SU-DHL-6 (cell line): ENCODE measurements around the gene ZNHIT1.

Experiments
- EZH2phosphoT487 ChIP-seq: fragments of 200-600 bp; sonication (generic), shearing (Covaris generic); conservative IDR thresholded peaks from 2 replicates; pipeline ENCODE4 v1.6.1; 2018; ENCODE audit warnings: mild to moderate bottlenecking, antibody characterized with exemption, low read length, moderate library complexity, mixed read lengths
- TF ChIP-seq, protein P1 (sequence below): fragments of 200-600 bp; sonication (generic); IDR thresholded peaks from one replicate; pipeline ENCODE4 v1.5.1; 2017; ENCODE audit warnings: antibody characterized with exemption, mild to moderate bottlenecking, low read length, moderate library complexity; ENCODE audit not compliant: insufficient read depth, poor library complexity, severe bottlenecking

DNA sequence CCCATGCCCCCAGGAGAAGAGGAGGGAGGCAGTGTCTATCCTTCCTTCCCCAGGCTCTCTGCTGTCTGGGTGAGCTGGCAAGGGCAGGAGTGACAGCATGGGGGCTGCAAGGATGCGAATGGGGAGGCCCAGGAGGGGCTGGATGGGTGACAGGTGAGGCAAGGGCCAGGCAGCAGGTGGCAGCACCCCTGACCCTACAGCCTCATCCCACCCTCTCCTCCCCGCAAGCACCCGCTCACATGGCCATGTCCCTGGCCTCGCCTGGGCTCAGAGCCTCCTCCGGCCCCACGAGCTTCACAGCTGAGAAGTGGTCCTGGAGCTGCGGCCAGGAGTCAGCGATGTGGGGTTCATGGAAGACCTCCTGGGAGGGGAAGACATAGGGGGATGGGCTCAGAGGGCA, 6.0 kb upstream of the ZNHIT1 start:
- TF ChIP-seq, protein P1, sequence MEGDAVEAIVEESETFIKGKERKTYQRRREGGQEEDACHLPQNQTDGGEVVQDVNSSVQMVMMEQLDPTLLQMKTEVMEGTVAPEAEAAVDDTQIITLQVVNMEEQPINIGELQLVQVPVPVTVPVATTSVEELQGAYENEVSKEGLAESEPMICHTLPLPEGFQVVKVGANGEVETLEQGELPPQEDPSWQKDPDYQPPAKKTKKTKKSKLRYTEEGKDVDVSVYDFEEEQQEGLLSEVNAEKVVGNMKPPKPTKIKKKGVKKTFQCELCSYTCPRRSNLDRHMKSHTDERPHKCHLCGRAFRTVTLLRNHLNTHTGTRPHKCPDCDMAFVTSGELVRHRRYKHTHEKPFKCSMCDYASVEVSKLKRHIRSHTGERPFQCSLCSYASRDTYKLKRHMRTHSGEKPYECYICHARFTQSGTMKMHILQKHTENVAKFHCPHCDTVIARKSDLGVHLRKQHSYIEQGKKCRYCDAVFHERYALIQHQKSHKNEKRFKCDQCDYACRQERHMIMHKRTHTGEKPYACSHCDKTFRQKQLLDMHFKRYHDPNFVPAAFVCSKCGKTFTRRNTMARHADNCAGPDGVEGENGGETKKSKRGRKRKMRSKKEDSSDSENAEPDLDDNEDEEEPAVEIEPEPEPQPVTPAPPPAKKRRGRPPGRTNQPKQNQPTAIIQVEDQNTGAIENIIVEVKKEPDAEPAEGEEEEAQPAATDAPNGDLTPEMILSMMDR: no peak
- TF ChIP-seq EZH2phosphoT487: no peak
